ENCODE results near the gene FGD6.
"Not testable (repeated sequence)": the region's sequence is repeated elsewhere in the genome, so short reads cannot be mapped to it uniquely, and the experiment has no call there.

Gene FGD6

DNA sequence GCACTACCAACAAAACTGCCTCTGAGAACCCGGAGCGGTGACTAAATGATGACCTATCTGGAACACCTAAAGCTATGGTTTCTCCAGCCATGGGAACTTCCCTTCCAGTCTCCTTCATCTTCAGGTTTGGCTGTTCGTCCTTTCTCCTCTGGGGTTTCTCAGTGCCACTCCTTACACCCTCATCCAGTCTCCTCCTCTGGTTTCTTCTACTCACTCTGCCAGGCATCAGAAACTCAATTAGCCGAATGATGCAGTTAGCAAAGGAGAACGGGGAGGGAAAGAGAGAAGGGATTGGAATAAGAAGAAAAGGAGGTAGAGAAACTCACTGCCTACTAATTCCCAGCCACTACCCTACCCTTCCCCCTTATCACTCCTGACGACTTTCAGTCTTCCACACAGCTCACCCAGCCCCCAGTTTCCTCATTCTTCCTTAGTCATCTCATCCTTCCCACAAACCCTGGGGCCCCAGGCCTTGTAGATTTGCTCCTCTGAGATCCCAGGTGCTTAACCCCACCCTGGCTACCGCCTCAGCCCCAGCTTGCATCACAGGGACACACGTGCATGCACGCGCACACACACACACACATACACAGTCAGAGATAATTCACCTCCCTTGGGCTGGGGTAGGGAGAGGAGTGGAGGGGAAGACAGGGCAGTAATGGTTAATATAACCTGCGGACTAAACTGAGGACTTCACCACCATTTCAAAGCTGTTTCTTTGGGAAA is 13.0 kb downstream of the FGD6 start:
- Histone ChIP-seq H3K27me3 (ENCODE audit: control insufficient read depth in 1 of 2, insufficient read depth in 2 of 2, low read length in 2 of 2) (no peaks in the 10 kb centered on the region), H3K4me3 (ENCODE audit: low read depth in 1 of 2, low read length in 2 of 2) (no peak overlapping the region), H3K36me3 (ENCODE audit: insufficient read depth, low read length) (peaks cover 7% of the 10 kb centered on the region), H3K9ac (ENCODE audit: low read length) (no peak overlapping the region), H3K9me3 (ENCODE audit: low read length) (no peaks in the 10 kb centered on the region), H3K27ac (ENCODE audit: low read depth, low read length) (peak overlapping the region; percentile 85), H3K4me1 (ENCODE audit: insufficient read depth, low read length) (peaks cover 58% of the 10 kb centered on the region)

DNA sequence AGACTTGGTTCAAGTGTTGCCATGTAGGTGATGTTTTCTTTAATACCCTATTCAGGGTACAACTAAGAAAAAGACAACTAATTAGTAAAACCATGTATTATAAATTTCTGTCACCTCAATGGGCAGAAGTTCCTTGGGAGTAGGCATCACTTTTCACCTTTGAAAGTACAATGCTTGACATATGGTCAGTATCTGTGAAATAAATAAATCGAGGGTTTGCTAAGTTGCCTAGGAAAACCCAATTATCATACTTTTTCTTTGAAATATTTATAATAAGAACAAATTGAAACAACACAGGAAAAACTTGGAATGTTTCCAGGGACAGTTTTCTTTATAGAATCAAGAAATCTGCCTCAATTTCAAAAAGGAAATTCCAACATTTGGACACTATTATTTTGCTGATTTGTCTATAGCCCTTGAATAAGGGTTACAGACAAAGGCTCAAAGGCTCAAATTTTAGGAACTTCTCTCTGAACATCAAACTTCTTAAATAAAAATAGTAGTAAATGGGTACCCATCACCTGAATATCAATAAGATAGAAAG is 13.7 kb downstream of the FGD6 start:
- Histone ChIP-seq H3K4me1 (ENCODE audit: insufficient read depth, low read length) (peaks cover 58% of the 10 kb centered on the region), H3K9ac (ENCODE audit: low read length) (no peak overlapping the region), H3K9me3 (ENCODE audit: low read length) (no peaks in the 10 kb centered on the region), H3K27me3 (ENCODE audit: control insufficient read depth in 1 of 2, insufficient read depth in 2 of 2, low read length in 2 of 2) (no peaks in the 10 kb centered on the region), H3K36me3 (ENCODE audit: insufficient read depth, low read length) (peaks cover 2% of the 10 kb centered on the region), H3K27ac (ENCODE audit: low read depth, low read length) (peak overlapping the region; percentile 85), H3K4me3 (ENCODE audit: low read depth in 1 of 2, low read length in 2 of 2) (no peak overlapping the region)

DNA sequence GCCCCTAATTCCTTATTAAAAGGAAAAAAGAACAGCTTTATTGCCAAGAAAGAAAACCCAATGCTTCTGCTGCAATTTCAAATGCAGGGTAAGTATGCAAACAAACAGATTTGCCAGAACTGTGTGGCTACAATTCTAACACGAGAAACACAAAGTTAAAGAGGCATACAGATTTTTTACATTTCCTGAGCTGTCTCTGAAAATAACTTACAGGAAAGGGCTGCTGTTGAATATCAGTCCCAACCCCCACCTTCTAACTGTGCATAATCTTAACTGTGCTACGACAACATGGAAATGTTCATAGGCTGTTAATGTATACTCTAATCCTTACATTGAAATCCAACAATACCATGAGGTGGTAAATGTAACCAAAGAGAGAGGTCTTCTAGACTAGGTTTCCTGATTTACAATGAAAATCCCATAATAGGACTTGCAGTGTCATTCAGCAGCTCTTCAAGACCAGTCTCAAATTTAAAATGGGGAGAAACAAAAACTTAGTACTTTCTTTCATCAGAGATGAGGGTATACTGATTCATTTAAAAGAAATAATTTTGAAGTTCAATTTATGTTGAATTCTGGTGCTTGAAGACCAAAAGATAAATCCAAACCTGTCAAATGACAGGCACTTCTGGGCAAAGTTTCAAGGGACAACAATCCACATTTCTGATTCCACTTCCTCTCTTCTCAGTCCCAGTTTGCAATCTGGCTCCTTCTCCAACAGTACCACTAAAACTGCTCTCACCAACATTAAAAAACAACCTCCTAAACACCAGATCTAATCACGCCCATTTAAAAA is 14.4 kb downstream of the FGD6 start:
- Histone ChIP-seq H3K9ac (ENCODE audit: low read length) (no peak overlapping the region), H3K4me1 (ENCODE audit: insufficient read depth, low read length) (peaks cover 58% of the 10 kb centered on the region), H3K4me3 (ENCODE audit: low read depth in 1 of 2, low read length in 2 of 2) (no peak overlapping the region), H3K27me3 (ENCODE audit: control insufficient read depth in 1 of 2, insufficient read depth in 2 of 2, low read length in 2 of 2) (no peaks in the 10 kb centered on the region), H3K27ac (ENCODE audit: low read depth, low read length) (no peak overlapping the region), H3K36me3 (ENCODE audit: insufficient read depth, low read length) (no peaks in the 10 kb centered on the region), H3K9me3 (ENCODE audit: low read length) (no peaks in the 10 kb centered on the region)

DNA sequence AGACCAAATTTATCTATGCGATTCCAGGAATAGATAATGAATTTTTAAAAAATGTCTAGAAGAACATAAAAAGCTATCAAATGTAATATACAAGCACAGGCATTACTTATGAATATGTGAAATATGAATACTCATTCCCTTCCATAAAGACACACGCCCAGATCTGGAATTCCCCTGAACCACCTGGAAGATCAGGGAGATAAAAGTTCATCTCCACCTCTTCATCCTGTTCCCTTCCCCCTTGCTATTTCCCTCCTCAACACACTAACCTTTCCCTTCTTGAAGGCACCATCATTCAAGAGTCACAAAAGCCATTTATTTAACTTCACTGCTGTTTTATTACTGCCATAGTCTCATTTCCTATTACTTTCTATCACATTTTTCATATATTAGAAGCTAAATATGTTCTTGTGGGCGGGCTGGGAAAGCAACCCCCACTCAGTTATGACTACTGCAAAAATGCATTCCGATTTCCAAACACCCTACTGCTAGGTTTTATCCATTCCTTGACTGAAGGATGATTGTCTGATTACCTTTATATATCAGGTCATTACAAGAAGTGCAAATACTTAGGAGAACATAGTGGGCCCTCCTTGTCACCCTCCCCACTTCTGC is 16.1 kb downstream of the FGD6 start:
- H3K27ac ChIP-seq (ENCODE audit: low read depth, low read length) = no peak overlapping the region
- H3K4me3 ChIP-seq (ENCODE audit: low read depth in 1 of 2, low read length in 2 of 2) = no peak overlapping the region
- H3K27me3 ChIP-seq (ENCODE audit: control insufficient read depth in 1 of 2, insufficient read depth in 2 of 2, low read length in 2 of 2) = no peaks in the 10 kb centered on the region
- peaks cover 54% of the 10 kb centered on the region for H3K4me1 ChIP-seq (ENCODE audit: insufficient read depth, low read length)
- H3K9me3 ChIP-seq (ENCODE audit: low read length) = no peaks in the 10 kb centered on the region
- no peak overlapping the region for H3K9ac ChIP-seq (ENCODE audit: low read length)
- H3K36me3 ChIP-seq (ENCODE audit: insufficient read depth, low read length) = no peaks in the 10 kb centered on the region

DNA sequence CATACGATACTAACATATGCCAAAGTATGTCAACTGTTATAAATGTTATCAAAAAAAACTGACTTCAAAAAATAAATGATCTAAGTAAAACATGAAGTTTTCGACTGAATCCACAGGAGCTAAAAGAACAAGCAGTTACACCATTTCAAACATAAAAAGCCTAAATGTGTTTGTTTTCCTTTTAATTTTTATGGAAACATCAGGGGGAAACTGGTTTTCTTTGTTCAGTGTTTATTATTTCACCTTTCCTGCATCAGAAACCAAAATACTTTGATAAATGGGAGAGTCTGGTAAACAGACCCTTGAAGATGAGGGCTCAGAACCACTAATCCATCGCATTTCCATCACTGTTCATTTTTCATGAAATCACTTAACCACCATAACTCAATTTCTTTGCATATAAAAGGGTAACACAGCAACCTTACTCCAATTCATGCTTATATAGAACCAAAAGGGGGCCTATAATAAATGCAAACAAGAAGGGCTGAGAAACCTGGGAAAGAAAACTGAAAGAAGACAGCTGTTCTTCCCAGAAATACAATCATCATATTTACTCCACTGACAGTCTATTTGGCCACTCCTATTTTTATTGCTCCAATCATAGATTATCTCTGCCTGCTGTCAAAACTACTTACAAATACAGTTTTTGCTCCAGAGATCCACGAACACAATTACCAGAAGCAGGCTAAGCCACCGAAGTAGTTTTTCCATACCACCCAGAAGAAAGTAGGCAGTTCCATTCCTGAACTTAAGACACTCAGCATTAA is 17.0 kb downstream of the FGD6 start:
- Histone ChIP-seq H3K4me1 (ENCODE audit: insufficient read depth, low read length) (peaks cover 46% of the 10 kb centered on the region), H3K27me3 (ENCODE audit: control insufficient read depth in 1 of 2, insufficient read depth in 2 of 2, low read length in 2 of 2) (no peaks in the 10 kb centered on the region), H3K36me3 (ENCODE audit: insufficient read depth, low read length) (no peaks in the 10 kb centered on the region), H3K9me3 (ENCODE audit: low read length) (no peaks in the 10 kb centered on the region), H3K27ac (ENCODE audit: low read depth, low read length) (no peak overlapping the region), H3K9ac (ENCODE audit: low read length) (no peak overlapping the region), H3K4me3 (ENCODE audit: low read depth in 1 of 2, low read length in 2 of 2) (no peak overlapping the region)

DNA sequence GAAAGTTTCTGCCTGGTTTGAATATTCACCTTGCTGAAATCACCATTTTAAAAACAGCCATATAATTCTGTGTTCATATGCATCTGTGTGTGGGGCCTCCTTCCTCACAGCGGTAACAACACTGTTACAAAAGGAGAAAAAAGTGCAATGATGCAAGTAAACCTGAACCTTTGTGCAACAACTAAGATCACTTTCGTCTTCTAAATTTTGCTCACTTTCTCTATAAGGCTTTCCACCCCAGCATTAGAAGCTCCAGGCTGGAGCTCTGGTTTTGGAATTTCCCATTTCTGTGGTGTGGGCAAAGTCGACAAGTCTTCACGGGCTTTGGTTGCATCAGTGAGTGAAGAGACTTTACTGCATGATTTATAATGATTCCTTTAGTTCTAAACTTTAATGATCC is 18.4 kb downstream of the FGD6 start:
- Histone ChIP-seq H3K9ac (ENCODE audit: low read length) (no peak overlapping the region), H3K9me3 (ENCODE audit: low read length) (no peaks in the 10 kb centered on the region), H3K27ac (ENCODE audit: low read depth, low read length) (no peak overlapping the region), H3K36me3 (ENCODE audit: insufficient read depth, low read length) (no peaks in the 10 kb centered on the region), H3K4me1 (ENCODE audit: insufficient read depth, low read length) (peaks cover 33% of the 10 kb centered on the region), H3K4me3 (ENCODE audit: low read depth in 1 of 2, low read length in 2 of 2) (no peak overlapping the region), H3K27me3 (ENCODE audit: control insufficient read depth in 1 of 2, insufficient read depth in 2 of 2, low read length in 2 of 2) (no peaks in the 10 kb centered on the region)

DNA sequence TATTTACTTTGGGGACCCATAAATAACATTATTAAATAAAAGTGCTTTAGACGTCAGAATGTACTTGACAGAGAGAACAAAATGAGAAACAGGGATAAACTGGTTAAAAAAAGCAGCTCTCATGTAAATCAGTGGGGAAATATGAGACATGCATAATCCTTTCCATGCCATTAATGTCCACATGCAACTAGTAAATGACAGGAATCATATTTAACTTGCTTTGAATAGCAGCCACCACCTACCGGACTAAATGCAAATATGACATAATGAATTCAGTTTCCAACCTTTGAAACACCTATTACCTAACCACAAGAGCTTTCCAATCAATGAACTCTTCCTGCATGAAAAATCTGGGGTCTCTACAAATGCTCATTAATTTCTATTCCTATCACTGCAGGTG is 19.6 kb downstream of the FGD6 start:
- Histone ChIP-seq H3K27ac (ENCODE audit: low read depth, low read length) (no peak overlapping the region), H3K36me3 (ENCODE audit: insufficient read depth, low read length) (no peaks in the 10 kb centered on the region), H3K4me1 (ENCODE audit: insufficient read depth, low read length) (peaks cover 20% of the 10 kb centered on the region), H3K4me3 (ENCODE audit: low read depth in 1 of 2, low read length in 2 of 2) (no peak overlapping the region), H3K9me3 (ENCODE audit: low read length) (no peaks in the 10 kb centered on the region), H3K27me3 (ENCODE audit: control insufficient read depth in 1 of 2, insufficient read depth in 2 of 2, low read length in 2 of 2) (no peaks in the 10 kb centered on the region), H3K9ac (ENCODE audit: low read length) (no peak overlapping the region)

DNA sequence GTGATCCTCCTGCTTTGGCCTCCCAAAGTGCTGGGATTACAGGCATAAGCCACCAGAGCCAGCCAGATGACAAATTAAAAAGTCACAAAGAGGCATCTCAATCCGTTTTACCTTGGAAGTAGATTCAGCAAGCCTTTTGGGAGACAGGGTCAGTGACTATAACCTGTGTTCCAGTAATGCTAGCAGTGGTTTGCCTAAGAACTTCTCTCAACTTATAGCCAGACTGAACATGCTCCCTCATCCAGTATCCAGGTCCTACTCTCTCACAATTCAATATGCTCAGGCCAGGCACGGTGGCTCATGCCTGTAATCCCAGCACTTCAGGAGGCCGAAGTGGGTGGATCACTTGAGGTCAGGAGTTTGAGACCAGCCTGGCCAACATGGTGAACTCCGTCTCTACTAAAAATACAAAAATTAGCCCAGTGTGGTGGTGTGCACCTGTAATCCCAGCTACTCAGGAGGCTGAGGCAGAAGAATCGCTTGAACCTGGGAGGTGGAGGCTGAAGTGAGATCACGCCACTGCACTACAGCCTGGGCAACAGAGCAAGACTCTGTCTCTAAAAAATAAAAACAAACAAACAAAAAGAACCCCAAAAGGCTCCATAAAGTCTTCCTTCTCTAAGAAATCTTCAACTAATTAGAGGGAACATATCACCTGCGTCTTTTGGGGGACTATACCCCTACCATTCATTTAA is 20.2 kb downstream of the FGD6 start:
- not testable (repeated sequence) for H3K36me3 ChIP-seq (ENCODE audit: insufficient read depth, low read length); H3K4me3 ChIP-seq (ENCODE audit: low read depth in 1 of 2, low read length in 2 of 2); H3K27ac ChIP-seq (ENCODE audit: low read depth, low read length); H3K9me3 ChIP-seq (ENCODE audit: low read length); H3K9ac ChIP-seq (ENCODE audit: low read length); H3K27me3 ChIP-seq (ENCODE audit: control insufficient read depth in 1 of 2, insufficient read depth in 2 of 2, low read length in 2 of 2)
- H3K4me1 ChIP-seq (ENCODE audit: insufficient read depth, low read length) = peaks cover 18% of the 10 kb centered on the region

DNA sequence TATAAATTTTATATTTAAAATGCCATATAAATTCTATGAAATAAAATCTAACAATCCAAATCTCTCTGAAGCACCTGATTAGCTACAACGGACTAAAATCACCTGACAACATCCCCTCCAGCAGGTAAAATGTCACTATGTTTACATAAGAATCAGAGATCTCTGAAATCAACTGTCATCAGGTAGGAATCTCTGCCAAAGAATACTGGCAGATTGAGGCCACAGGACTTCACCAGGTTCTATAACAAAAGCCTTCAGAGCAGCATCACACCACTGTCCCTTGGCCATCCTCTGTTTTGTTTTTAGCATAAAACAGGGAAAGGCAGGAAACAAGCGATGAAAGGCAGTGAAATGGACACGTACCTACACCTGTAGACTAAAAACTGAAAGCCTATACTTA is 22.1 kb downstream of the FGD6 start:
- Histone ChIP-seq H3K36me3 (ENCODE audit: insufficient read depth, low read length) (no peaks in the 10 kb centered on the region), H3K4me1 (ENCODE audit: insufficient read depth, low read length) (peaks cover 1% of the 10 kb centered on the region), H3K4me3 (ENCODE audit: low read depth in 1 of 2, low read length in 2 of 2) (no peak overlapping the region), H3K9me3 (ENCODE audit: low read length) (no peaks in the 10 kb centered on the region), H3K9ac (ENCODE audit: low read length) (no peak overlapping the region), H3K27ac (ENCODE audit: low read depth, low read length) (no peak overlapping the region), H3K27me3 (ENCODE audit: control insufficient read depth in 1 of 2, insufficient read depth in 2 of 2, low read length in 2 of 2) (no peaks in the 10 kb centered on the region)

DNA sequence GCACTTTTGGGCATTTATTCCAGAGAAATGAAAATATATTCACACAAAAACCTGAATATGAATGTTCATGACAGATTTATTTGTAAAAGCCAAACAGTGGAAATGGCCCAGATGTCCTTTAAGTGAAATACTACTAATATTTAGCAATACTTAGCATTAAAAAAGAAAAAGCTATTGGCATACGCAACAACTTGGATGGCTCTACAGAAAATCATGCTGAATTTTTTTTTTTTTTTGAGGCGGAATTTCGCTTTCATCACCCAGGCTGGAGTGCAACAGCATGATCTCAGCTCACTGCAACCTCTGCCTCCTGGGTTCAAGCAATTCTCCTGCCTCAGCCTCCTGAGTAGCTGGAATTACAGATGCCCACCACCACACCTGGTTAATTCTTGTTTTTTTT is 24.1 kb downstream of the FGD6 start:
- Histone ChIP-seq H3K36me3 (ENCODE audit: insufficient read depth, low read length) (no peaks in the 10 kb centered on the region), H3K4me1 (ENCODE audit: insufficient read depth, low read length) (no peaks in the 10 kb centered on the region), H3K27me3 (ENCODE audit: control insufficient read depth in 1 of 2, insufficient read depth in 2 of 2, low read length in 2 of 2) (no peaks in the 10 kb centered on the region)

More for the DNA sequence above, 24.1 kb downstream of the FGD6 start:
- no peak overlapping the region for H3K27ac ChIP-seq (ENCODE audit: low read depth, low read length)
- H3K9me3 ChIP-seq (ENCODE audit: low read length) = no peaks in the 10 kb centered on the region
- no peak overlapping the region for H3K4me3 ChIP-seq (ENCODE audit: low read depth in 1 of 2, low read length in 2 of 2)
- H3K9ac ChIP-seq (ENCODE audit: low read length) = no peak overlapping the region
